ENCODE data around the gene ADCY2.

ADCY2 gene

DNA sequence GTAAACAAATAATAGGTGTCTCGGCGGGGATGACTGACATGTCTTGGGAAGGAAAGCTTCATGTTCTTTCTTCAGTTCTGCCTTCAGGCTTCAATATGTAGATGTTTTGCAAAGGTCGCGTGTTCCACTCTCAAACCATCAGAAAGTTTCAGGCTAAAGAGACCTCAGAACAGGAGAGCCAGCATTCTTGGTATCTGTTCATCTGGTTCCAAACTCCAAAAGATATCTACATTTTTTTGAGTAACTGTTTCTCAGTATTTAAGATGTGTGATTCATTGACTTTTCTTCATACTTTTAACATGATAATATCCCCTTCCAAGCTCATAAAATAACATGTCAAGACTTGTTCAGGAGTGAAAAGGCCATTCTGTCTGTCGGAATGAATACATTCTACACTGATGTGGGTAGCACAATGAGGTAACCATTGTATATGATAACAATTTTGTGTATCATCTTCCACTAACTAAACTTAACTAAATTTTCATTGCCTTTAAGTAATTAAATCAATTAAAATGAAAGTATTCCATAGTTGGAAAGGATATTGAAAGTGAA is 271.4 kb downstream of the ADCY2 start:
- H3K9ac ChIP-seq (ENCODE audit: low read length): no peak overlapping the region
- no peak overlapping the region for H2AK5ac ChIP-seq (ENCODE audit: low read length, severe bottlenecking)
- no peak overlapping the region for H4K8ac ChIP-seq (ENCODE audit: low read length)
- no peaks in the 10 kb centered on the region for H3K79me1 ChIP-seq (replicated peaks; ENCODE audit: low read length, poor library complexity, severe bottlenecking)
- no peak overlapping the region for H2BK120ac ChIP-seq (ENCODE audit: low read depth, low read length)
- H3K27me3 ChIP-seq (ENCODE audit: control insufficient read depth in 1 of 2, insufficient read depth in 1 of 2, low read length in 2 of 2): no peaks in the 10 kb centered on the region
- H3K36me3 ChIP-seq (ENCODE audit: control insufficient read depth in 1 of 2, insufficient read depth in 2 of 2, low read depth in 1 of 2, low read length in 2 of 2): no peaks in the 10 kb centered on the region
- H2AFZ ChIP-seq (ENCODE audit: low read depth, low read length): no peak overlapping the region
- DNase-seq: no peak
- no peaks in the 10 kb centered on the region for H3K9me3 ChIP-seq (ENCODE audit: control insufficient read depth, low read length)
- H3K23ac ChIP-seq (ENCODE audit: low read length in 2 of 2): no peak overlapping the region
- no peak overlapping the region for H3K4me3 ChIP-seq (ENCODE audit: insufficient read depth in 1 of 2, low read depth in 1 of 2, low read length in 2 of 2)
- 71% methylated on average over 4 of the region's 5 CpGs for WGBS
- no peak overlapping the region for H2BK5ac ChIP-seq (ENCODE audit: low read depth, low read length, poor library complexity, severe bottlenecking)
- no peak overlapping the region for H4K91ac ChIP-seq (ENCODE audit: low read length)
- H2BK15ac ChIP-seq (ENCODE audit: low read depth, poor library complexity, severe bottlenecking): no peak overlapping the region
- H3K4me1 ChIP-seq (ENCODE audit: control insufficient read depth, insufficient read depth, low read depth, low read length): peaks cover 2% of the 10 kb centered on the region
- no peak overlapping the region for H2BK12ac ChIP-seq (ENCODE audit: low read length in 2 of 2)
- H3K27ac ChIP-seq (ENCODE audit: low read length, poor library complexity, severe bottlenecking): peak overlapping the region; percentile 33
- no peak overlapping the region for H3K14ac ChIP-seq (ENCODE audit: low read length in 2 of 2)
- H3K18ac ChIP-seq (ENCODE audit: low read depth in 1 of 2, low read length in 2 of 2): no peak overlapping the region
- no peak overlapping the region for H3K4ac ChIP-seq (ENCODE audit: low read depth in 1 of 2, low read length in 2 of 2)
- no peak overlapping the region for H3K4me2 ChIP-seq (ENCODE audit: low read length, poor library complexity, severe bottlenecking)

DNA sequence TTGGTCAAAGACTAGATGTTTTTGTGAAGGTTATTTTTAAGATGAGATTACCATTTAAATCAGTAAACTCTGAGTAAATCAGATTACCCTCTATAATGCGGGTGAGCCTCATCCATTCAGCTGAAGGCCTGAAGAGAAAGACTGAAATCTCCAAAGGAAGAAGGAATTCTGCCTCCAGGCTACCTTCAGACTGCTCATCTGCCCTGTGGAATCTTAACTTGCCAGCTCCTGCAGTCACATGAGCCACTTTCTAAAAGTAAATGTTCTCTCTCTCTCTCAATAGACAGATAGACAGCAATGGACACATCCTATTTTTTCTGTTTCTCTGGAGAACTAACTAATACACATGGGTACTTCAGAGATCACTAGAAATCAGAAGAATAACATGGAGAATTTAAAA is 272.2 kb downstream of the ADCY2 start:
- H2AK5ac ChIP-seq (ENCODE audit: low read length, severe bottlenecking): no peak overlapping the region
- no peak overlapping the region for H2BK5ac ChIP-seq (ENCODE audit: low read depth, low read length, poor library complexity, severe bottlenecking)
- no peaks in the 10 kb centered on the region for H3K27me3 ChIP-seq (ENCODE audit: control insufficient read depth in 1 of 2, insufficient read depth in 1 of 2, low read length in 2 of 2)
- no peak overlapping the region for H4K91ac ChIP-seq (ENCODE audit: low read length)
- 87% methylated on average over 1 of the region's 1 CpG for WGBS
- H2BK12ac ChIP-seq (ENCODE audit: low read length in 2 of 2): no peak overlapping the region
- no peaks in the 10 kb centered on the region for H3K9me3 ChIP-seq (ENCODE audit: control insufficient read depth, low read length)
- H3K4ac ChIP-seq (ENCODE audit: low read depth in 1 of 2, low read length in 2 of 2): no peak overlapping the region
- no peak overlapping the region for H3K18ac ChIP-seq (ENCODE audit: low read depth in 1 of 2, low read length in 2 of 2)
- H3K27ac ChIP-seq (ENCODE audit: low read length, poor library complexity, severe bottlenecking): no peak overlapping the region
- no peak overlapping the region for H2BK120ac ChIP-seq (ENCODE audit: low read depth, low read length)
- H3K9ac ChIP-seq (ENCODE audit: low read length): no peak overlapping the region
- H2BK15ac ChIP-seq (ENCODE audit: low read depth, poor library complexity, severe bottlenecking): no peak overlapping the region
- no peak overlapping the region for H3K14ac ChIP-seq (ENCODE audit: low read length in 2 of 2)
- H3K4me3 ChIP-seq (ENCODE audit: insufficient read depth in 1 of 2, low read depth in 1 of 2, low read length in 2 of 2): no peak overlapping the region
- no peak overlapping the region for H3K23ac ChIP-seq (ENCODE audit: low read length in 2 of 2)
- DNase-seq: no peak
- peaks cover 2% of the 10 kb centered on the region for H3K4me1 ChIP-seq (ENCODE audit: control insufficient read depth, insufficient read depth, low read depth, low read length)
- no peak overlapping the region for H4K8ac ChIP-seq (ENCODE audit: low read length)
- H3K4me2 ChIP-seq (ENCODE audit: low read length, poor library complexity, severe bottlenecking): no peak overlapping the region
- H3K36me3 ChIP-seq (ENCODE audit: control insufficient read depth in 1 of 2, insufficient read depth in 2 of 2, low read depth in 1 of 2, low read length in 2 of 2): no peaks in the 10 kb centered on the region
- no peak overlapping the region for H2AFZ ChIP-seq (ENCODE audit: low read depth, low read length)
- H3K79me1 ChIP-seq (replicated peaks; ENCODE audit: low read length, poor library complexity, severe bottlenecking): no peaks in the 10 kb centered on the region

DNA sequence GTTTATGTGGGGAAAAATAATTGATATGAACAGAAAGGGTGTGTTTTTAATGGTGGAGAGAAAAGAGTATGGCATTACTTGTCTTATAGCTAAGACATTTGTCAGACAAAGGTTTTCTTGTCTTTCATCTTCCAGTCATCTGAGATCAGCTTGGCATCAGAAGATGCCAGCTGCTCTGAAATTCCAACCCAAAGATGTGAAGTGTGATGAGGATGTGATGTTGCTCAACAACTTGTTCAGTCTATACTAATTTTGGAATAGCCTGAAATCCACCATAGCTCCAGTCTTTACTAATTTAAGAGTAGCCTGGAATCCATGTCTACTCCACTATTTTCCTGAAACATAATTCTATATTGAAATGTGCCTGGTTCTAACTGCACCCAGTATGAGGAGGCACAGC is 272.7 kb downstream of the ADCY2 start:
- no peak overlapping the region for H3K14ac ChIP-seq (ENCODE audit: low read length in 2 of 2)
- H4K91ac ChIP-seq (ENCODE audit: low read length): no peak overlapping the region
- H3K18ac ChIP-seq (ENCODE audit: low read depth in 1 of 2, low read length in 2 of 2): no peak overlapping the region
- no peak overlapping the region for H2AK5ac ChIP-seq (ENCODE audit: low read length, severe bottlenecking)
- H3K27me3 ChIP-seq (ENCODE audit: control insufficient read depth in 1 of 2, insufficient read depth in 1 of 2, low read length in 2 of 2): no peaks in the 10 kb centered on the region
- no peak for DNase-seq
- no peak overlapping the region for H3K4ac ChIP-seq (ENCODE audit: low read depth in 1 of 2, low read length in 2 of 2)
- no peak overlapping the region for H3K27ac ChIP-seq (ENCODE audit: low read length, poor library complexity, severe bottlenecking)
- no peak overlapping the region for H2BK12ac ChIP-seq (ENCODE audit: low read length in 2 of 2)
- no peak overlapping the region for H3K4me2 ChIP-seq (ENCODE audit: low read length, poor library complexity, severe bottlenecking)
- peaks cover 3% of the 10 kb centered on the region for H3K4me1 ChIP-seq (ENCODE audit: control insufficient read depth, insufficient read depth, low read depth, low read length)
- no peak overlapping the region for H2BK120ac ChIP-seq (ENCODE audit: low read depth, low read length)
- H3K36me3 ChIP-seq (ENCODE audit: control insufficient read depth in 1 of 2, insufficient read depth in 2 of 2, low read depth in 1 of 2, low read length in 2 of 2): no peaks in the 10 kb centered on the region
- H3K79me1 ChIP-seq (replicated peaks; ENCODE audit: low read length, poor library complexity, severe bottlenecking): no peaks in the 10 kb centered on the region
- H2AFZ ChIP-seq (ENCODE audit: low read depth, low read length): no peak overlapping the region
- H4K8ac ChIP-seq (ENCODE audit: low read length): no peak overlapping the region
- H3K9me3 ChIP-seq (ENCODE audit: control insufficient read depth, low read length): no peaks in the 10 kb centered on the region
- no peak overlapping the region for H3K4me3 ChIP-seq (ENCODE audit: insufficient read depth in 1 of 2, low read depth in 1 of 2, low read length in 2 of 2)
- H2BK5ac ChIP-seq (ENCODE audit: low read depth, low read length, poor library complexity, severe bottlenecking): no peak overlapping the region
- H3K23ac ChIP-seq (ENCODE audit: low read length in 2 of 2): no peak overlapping the region
- H2BK15ac ChIP-seq (ENCODE audit: low read depth, poor library complexity, severe bottlenecking): no peak overlapping the region
- H3K9ac ChIP-seq (ENCODE audit: low read length): no peak overlapping the region

DNA sequence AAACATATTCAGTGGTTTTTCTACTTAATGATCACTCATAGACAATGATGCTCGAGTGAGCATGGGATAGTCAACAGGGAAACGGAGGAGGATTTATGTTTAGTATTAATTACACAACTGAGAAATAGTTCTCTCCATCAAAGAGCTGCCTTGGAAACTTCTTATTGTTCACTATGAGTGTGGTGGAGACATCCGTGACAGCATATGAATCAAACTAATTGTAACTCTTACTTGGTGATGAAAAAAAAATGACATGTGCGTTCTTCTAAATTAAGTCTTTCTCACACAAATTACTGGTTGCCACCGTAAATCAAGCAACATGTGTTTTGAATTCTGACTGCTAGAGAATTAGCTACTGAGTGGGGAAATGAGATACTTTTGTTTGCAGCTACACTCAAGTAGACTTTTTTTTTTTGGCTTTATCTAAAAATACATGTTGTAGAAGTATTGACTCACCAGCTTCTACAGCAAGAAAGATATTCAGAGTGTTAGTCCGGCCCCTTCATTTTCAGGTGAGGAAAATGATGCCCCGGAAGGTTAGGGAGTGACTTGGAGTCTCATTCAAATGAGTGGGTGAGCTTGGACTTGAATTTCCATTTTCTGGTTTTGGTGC is 275.5 kb downstream of the ADCY2 start:
- Histone ChIP-seq H2BK5ac (ENCODE audit: low read depth, low read length, poor library complexity, severe bottlenecking) (no peak overlapping the region), H3K18ac (ENCODE audit: low read depth in 1 of 2, low read length in 2 of 2) (no peak overlapping the region), H2BK12ac (ENCODE audit: low read length in 2 of 2) (no peak overlapping the region), H3K4me1 (ENCODE audit: control insufficient read depth, insufficient read depth, low read depth, low read length) (peaks cover 3% of the 10 kb centered on the region), H4K8ac (ENCODE audit: low read length) (no peak overlapping the region), H4K91ac (ENCODE audit: low read length) (no peak overlapping the region), H3K9me3 (ENCODE audit: control insufficient read depth, low read length) (no peaks in the 10 kb centered on the region), H3K4me3 (ENCODE audit: insufficient read depth in 1 of 2, low read depth in 1 of 2, low read length in 2 of 2) (no peak overlapping the region), H3K9ac (ENCODE audit: low read length) (no peak overlapping the region), H3K14ac (ENCODE audit: low read length in 2 of 2) (no peak overlapping the region), H3K27me3 (ENCODE audit: control insufficient read depth in 1 of 2, insufficient read depth in 1 of 2, low read length in 2 of 2) (no peaks in the 10 kb centered on the region), H3K36me3 (ENCODE audit: control insufficient read depth in 1 of 2, insufficient read depth in 2 of 2, low read depth in 1 of 2, low read length in 2 of 2) (no peaks in the 10 kb centered on the region), H3K4me2 (ENCODE audit: low read length, poor library complexity, severe bottlenecking) (no peak overlapping the region), H2AK5ac (ENCODE audit: low read length, severe bottlenecking) (no peak overlapping the region), H3K4ac (ENCODE audit: low read depth in 1 of 2, low read length in 2 of 2) (no peak overlapping the region), H2BK120ac (ENCODE audit: low read depth, low read length) (no peak overlapping the region), H3K79me1 (replicated peaks; ENCODE audit: low read length, poor library complexity, severe bottlenecking) (no peaks in the 10 kb centered on the region), H2BK15ac (ENCODE audit: low read depth, poor library complexity, severe bottlenecking) (no peak overlapping the region), H3K23ac (ENCODE audit: low read length in 2 of 2) (no peak overlapping the region), H2AFZ (ENCODE audit: low read depth, low read length) (no peak overlapping the region), H3K27ac (ENCODE audit: low read length, poor library complexity, severe bottlenecking) (no peak overlapping the region)
- WGBS: 85% methylated on average over 3 of the region's 7 CpGs
- no peak for DNase-seq
